NOMO-1 treated with dmso at 0.1 percent for 144 hours (cell line): Measurements from ENCODE around the gene PTPRD.

Source experiments
- DNase-seq: peaks from one replicate; lab custom pipeline; 2025; ENCODE audit not compliant: unreplicated experiment; lab: John Stamatoyannopoulos, UW

Gene PTPRD

GRCh38 chr9:9783211-9783610 is 829.6 kb downstream of the PTPRD start:
- DNase-seq = no peak

GRCh38 chr9:9778293-9778692 is 834.5 kb downstream of the PTPRD start:
- no peak for DNase-seq

- DNase-seq = no peak
Measured at GRCh38 chr9:9774471-9774870, 838.3 kb downstream of the PTPRD start.

GRCh38 chr9:9771314-9771713 is 841.5 kb downstream of the PTPRD start:
- no peak for DNase-seq

- DNase-seq = no peak
Measured at GRCh38 chr9:9764821-9765220, 848.0 kb downstream of the PTPRD start.

GRCh38 chr9:9754186-9754585 is 858.6 kb downstream of the PTPRD start:
- DNase-seq = no peak

DNA sequence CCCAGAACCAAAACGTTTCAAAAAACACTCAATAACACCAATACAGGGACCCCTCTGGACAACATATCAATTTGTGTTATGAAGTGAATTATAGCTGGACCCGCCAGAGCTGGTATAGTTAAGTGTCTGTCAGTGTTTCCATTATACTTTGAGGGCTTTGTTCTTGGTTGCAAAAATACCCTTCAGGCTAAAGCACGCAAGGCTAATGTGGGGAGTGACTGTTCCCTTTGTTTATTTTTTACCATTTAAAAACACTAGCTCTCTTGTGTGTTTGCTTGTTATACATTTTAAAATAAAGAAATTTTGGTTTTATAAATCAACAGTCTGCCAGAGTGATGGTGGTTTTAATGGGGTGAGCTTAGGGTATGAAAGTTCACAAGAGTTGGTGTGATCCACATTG is 859.5 kb downstream of the PTPRD start:
- DNase-seq = no peak

- no peak for DNase-seq
Measured at GRCh38 chr9:9752722-9753121, 860.1 kb downstream of the PTPRD start.

DNA sequence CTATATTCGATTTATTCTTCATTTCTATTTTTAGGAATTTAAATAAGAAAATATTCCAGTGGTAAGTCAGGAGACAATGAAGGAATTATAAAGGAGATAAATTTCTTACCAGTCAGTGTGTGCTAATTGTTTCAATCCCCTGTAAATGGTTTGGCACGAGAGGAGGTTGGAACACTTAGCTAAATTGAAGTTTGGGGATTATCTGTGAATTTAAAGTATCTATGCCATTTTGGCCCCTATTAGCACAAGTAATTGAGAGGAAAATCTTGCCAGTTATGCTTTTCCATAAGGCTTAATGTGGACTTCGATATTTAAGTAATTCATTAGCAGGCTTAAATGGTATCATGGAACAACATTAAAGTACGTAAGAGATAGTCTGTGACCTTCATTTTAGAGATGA is 860.8 kb downstream of the PTPRD start:
- no peak for DNase-seq

DNA sequence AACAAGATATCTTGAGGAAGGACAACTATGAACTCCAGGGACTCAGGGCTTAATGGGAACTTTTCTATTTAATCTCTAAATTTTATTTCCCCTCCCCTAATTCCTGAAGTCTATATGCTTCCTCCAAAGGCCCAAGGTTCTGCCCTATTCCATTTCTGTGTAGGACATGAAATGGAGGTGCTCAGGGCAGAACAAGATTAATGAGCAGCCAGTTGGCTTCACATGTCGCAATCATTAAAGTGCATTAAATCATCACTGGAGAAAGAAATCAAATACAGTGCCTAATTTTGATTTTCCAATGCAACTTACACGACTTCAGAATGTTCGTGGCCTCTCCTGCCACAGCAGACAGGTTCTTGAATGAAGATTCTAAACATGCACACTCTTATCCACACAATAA is 862.1 kb downstream of the PTPRD start:
- DNase-seq = no peak

GRCh38 chr9:9749591-9749990 is 863.2 kb downstream of the PTPRD start:
- no peak for DNase-seq

DNA sequence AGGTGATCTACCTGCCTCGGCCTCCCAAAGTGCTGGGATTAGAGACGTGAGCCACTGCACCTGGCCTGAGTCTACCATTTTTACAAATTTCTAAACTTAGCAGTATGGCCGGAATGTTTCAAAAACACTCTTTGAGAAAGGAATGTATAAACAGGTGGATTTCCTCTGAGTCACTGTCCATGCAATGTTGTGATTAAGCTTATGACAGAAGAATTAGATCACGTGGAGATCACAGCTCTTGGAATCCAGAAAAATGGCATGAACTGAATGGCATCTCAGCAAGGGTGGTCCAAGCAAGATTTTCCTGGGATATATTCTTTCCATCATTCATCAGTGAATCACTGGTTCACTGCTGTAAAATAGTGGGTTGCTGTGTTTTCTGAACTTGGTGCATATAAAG is 865.0 kb downstream of the PTPRD start:
- no peak for DNase-seq

- DNase-seq = no peak
Measured at GRCh38 chr9:9746826-9747225, 866.0 kb downstream of the PTPRD start.

GRCh38 chr9:9743822-9744221 is 869.0 kb downstream of the PTPRD start:
- DNase-seq = no peak

DNA sequence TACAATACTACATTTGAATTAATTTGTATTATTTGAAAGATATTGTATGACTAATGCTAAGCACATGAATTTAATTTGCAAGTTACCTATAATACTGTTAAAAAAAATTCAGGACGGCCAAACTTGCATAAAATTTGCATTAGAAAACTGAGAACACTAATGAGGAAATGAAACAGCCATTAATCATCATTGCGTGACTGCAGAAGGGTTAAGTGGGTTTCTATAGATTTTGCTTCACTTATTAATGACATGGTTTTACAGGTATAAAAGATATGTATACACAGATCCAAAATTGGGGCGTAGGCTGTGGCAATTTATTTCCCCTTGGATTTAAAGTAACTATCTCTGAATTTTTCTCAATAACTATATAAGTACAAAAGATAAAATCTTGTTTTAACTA is 882.6 kb downstream of the PTPRD start:
- DNase-seq = no peak

GRCh38 chr9:9729082-9729481 is 883.7 kb downstream of the PTPRD start:
- DNase-seq = no peak

DNA sequence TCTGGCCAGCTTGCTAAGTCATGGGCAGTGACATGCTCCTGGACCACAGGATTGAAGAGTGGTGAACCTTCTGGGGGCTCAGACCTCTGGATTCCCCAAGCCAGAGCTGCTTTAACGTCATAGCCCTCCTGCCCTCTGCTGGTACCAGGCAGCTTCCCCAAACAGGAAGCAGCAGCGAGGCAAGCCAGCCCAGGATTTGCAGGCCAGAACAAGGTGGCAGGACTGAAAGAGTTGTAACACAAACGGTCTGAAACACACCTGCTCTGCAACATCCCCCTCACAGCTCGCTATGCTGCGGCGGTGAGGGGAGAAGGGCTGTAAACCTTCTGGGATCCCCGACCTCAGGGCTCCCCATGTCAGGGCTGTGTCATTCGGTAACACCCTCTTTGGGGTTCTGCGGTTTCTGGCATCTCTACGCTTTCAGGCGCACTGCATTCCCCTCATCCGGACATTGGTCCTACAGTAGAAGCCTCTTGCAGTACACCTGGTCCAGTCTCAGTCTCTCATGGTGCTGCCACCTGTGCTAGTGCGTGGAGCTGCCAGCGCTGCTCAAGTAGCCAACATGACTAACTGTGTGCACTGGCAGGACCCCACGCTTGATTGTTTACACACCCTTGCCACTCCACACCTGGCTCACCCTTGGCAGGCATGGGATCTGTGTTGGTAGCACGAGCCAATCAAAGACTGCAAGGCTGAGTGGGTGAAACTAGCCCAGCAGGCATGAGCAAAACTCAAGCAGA is 893.3 kb downstream of the PTPRD start:
- DNase-seq = no peak

GRCh38 chr9:9718691-9719090 is 894.1 kb downstream of the PTPRD start:
- no peak for DNase-seq

GRCh38 chr9:9679433-9679832 is 933.4 kb downstream of the PTPRD start:
- no peak for DNase-seq

- DNase-seq = no peak
Measured at GRCh38 chr9:9674461-9674860, 938.3 kb downstream of the PTPRD start.

- no peak for DNase-seq
Measured at GRCh38 chr9:9670454-9670853, 942.3 kb downstream of the PTPRD start.

GRCh38 chr9:9645006-9645405 is 967.8 kb downstream of the PTPRD start:
- DNase-seq = no peak

DNA sequence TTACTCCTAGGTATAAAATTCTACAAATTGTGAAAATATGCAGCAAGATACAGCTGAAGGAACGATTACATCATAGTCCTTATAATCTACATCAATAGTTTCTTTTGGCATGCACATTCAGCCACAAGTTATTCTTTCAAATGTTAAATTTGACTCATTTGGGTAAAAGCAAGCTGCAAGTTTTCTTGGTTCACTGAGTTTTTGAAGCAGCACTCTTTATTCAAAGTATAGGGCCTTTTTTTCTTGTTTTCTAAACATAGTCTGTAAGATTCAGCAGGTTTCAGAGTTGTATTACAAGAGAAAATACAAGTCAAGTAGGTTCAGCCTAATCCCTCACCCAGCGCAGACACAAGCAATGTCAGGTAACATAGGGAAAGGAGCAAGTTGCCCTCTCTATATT is 981.5 kb downstream of the PTPRD start:
- DNase-seq = no peak
